Measurements from ENCODE around the gene FYB1. TPM values are rescaled to one million over a fixed set of nuclear protein-coding genes. Genes with fewer than 3 reads are reported as not detected.

FYB1 gene
- total RNA-seq, 1 experiment from 2014 or later, result 0.46 TPM

DNA sequence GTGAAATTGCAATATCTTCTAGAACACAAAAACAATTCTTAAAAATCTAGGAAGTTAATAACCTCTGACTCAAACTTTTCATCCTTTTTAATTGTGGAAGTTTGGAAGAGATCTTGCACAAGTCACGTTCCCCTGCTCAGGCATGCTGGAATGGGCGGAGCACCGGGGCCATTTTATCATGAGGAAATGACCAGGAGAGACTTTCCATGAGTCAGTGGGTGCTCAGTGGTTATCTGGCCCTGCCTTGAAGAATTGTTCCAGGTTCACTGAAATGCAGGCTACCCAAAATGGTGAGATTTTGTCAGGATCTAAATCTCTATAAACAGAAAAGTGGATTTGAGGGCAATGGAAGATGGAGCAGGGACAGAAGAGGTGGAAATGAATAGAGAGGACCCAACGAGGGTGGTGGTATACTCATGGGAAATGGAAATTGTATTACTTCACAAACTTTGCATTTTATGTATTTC, 61.2 kb downstream of the FYB1 start:
- ChIA-PET CTCF (no interaction called here), POLR2A (no interaction called here)
- DNase-seq (ENCODE audit: low read depth, low spot score) (no peak), ATAC-seq (no peak)
- intact Hi-C loops (cut with micrococcal nuclease; ENCODE audit: unreplicated experiment) (loop anchor here (10.0 kb wide), 1 partner anchor 127 kb away; no protein-coding TSS in a partner anchor), in situ Hi-C loops (cut with HindIII; ENCODE audit: low pct_unique_long_range_greater_than_20kb, low sequenced_read_pairs) (no loop called here)
- Histone ChIP-seq H3K9me3 (ENCODE audit: control insufficient read depth, insufficient read depth, low read depth, low read length) (no peaks in the 10 kb centered on the region), H3K36me3 (ENCODE audit: control insufficient read depth, insufficient read depth, low read length) (no peaks in the 10 kb centered on the region), H3K4me1 (ENCODE audit: control insufficient read depth, insufficient read depth, low read length) (no peaks in the 10 kb centered on the region), H3K27ac (ENCODE audit: low read length) (no peak overlapping the region), H3K27me3 (ENCODE audit: control insufficient read depth, insufficient read depth, low read length) (peaks cover 5% of the 10 kb centered on the region; the same call in 1 of the 2 replicates), H3K4me3 (ENCODE audit: low read depth in 2 of 2, low read length in 2 of 2) (no peak overlapping the region)
- no TSS peak for BruUV-seq (replicated peaks)
- TF ChIP-seq CTCF (IDR thresholded peaks at IDR 0.05), result no peak
- TF ChIP-seq TCF7L2 (IDR thresholded peaks at IDR 0.05; ENCODE audit: low read depth, low read length), result no peak
- TF ChIP-seq SIN3A (IDR thresholded peaks at IDR 0.05; ENCODE audit: borderline replicate concordance, insufficient read depth, low read depth, low read length), result no peak
- TF ChIP-seq REST (IDR thresholded peaks at IDR 0.05; ENCODE audit: insufficient read depth in 1 of 2, low read depth in 2 of 2, low read length in 1 of 2), result no peak
- no peak for TF ChIP-seq POLR2AphosphoS5 (IDR thresholded peaks at IDR 0.05; ENCODE audit: low read depth, low read length)

- in situ Hi-C loops (cut with HindIII; ENCODE audit: low pct_unique_long_range_greater_than_20kb, low sequenced_read_pairs), result no loop called here
- no TSS peak for BruUV-seq (replicated peaks)
- CTCF ChIA-PET, result no interaction called here
These were observed 61.7 kb downstream of the FYB1 start for GRCh38 chr5:39157701-39158100.

More at GRCh38 chr5:39157701-39158100, 61.7 kb downstream of the FYB1 start:
- ATAC-seq (no peak), DNase-seq (ENCODE audit: low read depth, low spot score) (no peak)
- POLR2A ChIA-PET, result no interaction called here
- Histone ChIP-seq H3K27ac (ENCODE audit: low read length) (no peak overlapping the region), H3K36me3 (ENCODE audit: control insufficient read depth, insufficient read depth, low read length) (no peaks in the 10 kb centered on the region), H3K9me3 (ENCODE audit: control insufficient read depth, insufficient read depth, low read depth, low read length) (no peaks in the 10 kb centered on the region), H3K27me3 (ENCODE audit: control insufficient read depth, insufficient read depth, low read length) (peaks cover 5% of the 10 kb centered on the region; the same call in 1 of the 2 replicates), H3K4me3 (ENCODE audit: low read depth in 2 of 2, low read length in 2 of 2) (no peak overlapping the region), H3K4me1 (ENCODE audit: control insufficient read depth, insufficient read depth, low read length) (no peaks in the 10 kb centered on the region)
- intact Hi-C loops (cut with micrococcal nuclease; ENCODE audit: unreplicated experiment), result loop anchor here (10.0 kb wide), 1 partner anchor 127 kb away; no protein-coding TSS in a partner anchor
- TF ChIP-seq SIN3A (IDR thresholded peaks at IDR 0.05; ENCODE audit: borderline replicate concordance, insufficient read depth, low read depth, low read length) (no peak), TCF7L2 (IDR thresholded peaks at IDR 0.05; ENCODE audit: low read depth, low read length) (no peak), REST (IDR thresholded peaks at IDR 0.05; ENCODE audit: insufficient read depth in 1 of 2, low read depth in 2 of 2, low read length in 1 of 2) (no peak), CTCF (IDR thresholded peaks at IDR 0.05) (no peak), POLR2AphosphoS5 (IDR thresholded peaks at IDR 0.05; ENCODE audit: low read depth, low read length) (no peak)

All from Panc1 (cell line).